HCT116 (cell line): ENCODE data around the gene CD82. TPM values are rescaled to one million over a fixed set of nuclear protein-coding genes. Genes with fewer than 3 reads are reported as not detected.

Experiments
- ATAC-seq: fragments of 200-7000 bp; cut with Tn5 transposase; 2 replicates; pipeline ENCODE4 v1.9.1; 2020; ENCODE audit warnings: mild to moderate bottlenecking, moderate library complexity
- BruUV-seq: library from RNA; stranded (reverse); fragments of 400-500 nt; replicated peaks from 2 replicates; lab custom pipeline; 2021; lab: Mats Ljungman, UMichigan
- CTCF ChIA-PET: fragments of 300-600 bp; sonication (Branson Sonifier 250); formaldehyde crosslinking; loops from one replicate; lab custom pipeline; 2021; ENCODE audit warnings: antibody characterized with exemption; lab: Charles Lee
- POLR2A ChIA-PET: fragments of 300-600, 350-600 bp; sonication (Branson Sonifier 250); formaldehyde crosslinking; loops from one replicate; lab custom pipeline; 2021; ENCODE audit warnings: antibody characterized with exemption; lab: Charles Lee
- RAD21 ChIA-PET, 2 experiments: fragments of 300-600 bp; sonication (Branson Sonifier 250); formaldehyde crosslinking; loops; one replicate each; lab custom pipeline; 2023; ENCODE audit warnings: low total read pairs in 2 of 2; ENCODE audit not compliant: uncharacterized antibody in 2 of 2, unreplicated experiment in 2 of 2, low non-redundant PET in 1 of 2; lab: Charles Lee
- DNase-seq: peaks from one replicate; pipeline ENCODE4 v3.0.0-alpha.2; 2010; ENCODE audit warnings: low read depth, low spot score
- H2AFZ ChIP-seq: fragments of 200-600 bp; shearing (Covaris generic), sonication (generic); 2 replicates; pipeline ENCODE4 v1.6.1; 2017; ENCODE audit warnings: low read depth, mixed run types, mixed read lengths, antibody characterized with exemption, low read length; ENCODE audit not compliant: poor library complexity, severe bottlenecking
- H3K27ac ChIP-seq: 2 replicates; pipeline ENCODE4 v1.5.1; 2012; ENCODE audit warnings: low read depth, low read length
- H3K27me3 ChIP-seq: fragments of 200-600 bp; sonication (generic); 2 replicates; pipeline ENCODE4 v1.6.1; 2016; ENCODE audit warnings: mixed run types, low read length, mixed read lengths; ENCODE audit not compliant: insufficient read depth
- H3K36me3 ChIP-seq, 2 experiments: fragments of 200-500 bp in 1 of 2; fragments of 200-600 bp in 1 of 2; sonication (Bioruptor generic) in 1 of 2; sonication (generic) in 1 of 2; 2 replicates each; pipeline versions ENCODE4 v1.5.1 to v1.6.1; 2014 to 2016; ENCODE audit warnings: low read length in 2 of 2, inconsistent platforms in 1 of 2, mixed read lengths in 1 of 2, mixed run types in 1 of 2; ENCODE audit not compliant: insufficient read depth in 2 of 2, control insufficient read depth in 1 of 2
- H3K4me1 ChIP-seq, 2 experiments: fragments of 200-600 bp in 1 of 2; sonication (generic) in 1 of 2; 2 replicates each; pipeline versions ENCODE4 v1.5.1 to v1.6.1; 2012 to 2017; ENCODE audit warnings: low read length in 2 of 2, inconsistent platforms in 1 of 2, mild to moderate bottlenecking in 1 of 2, mixed read lengths in 1 of 2, mixed run types in 1 of 2, moderate library complexity in 1 of 2; ENCODE audit not compliant: insufficient read depth in 2 of 2, control insufficient read depth in 1 of 2
- H3K4me2 ChIP-seq: fragments of 200-600 bp; sonication (generic); 2 replicates; pipeline ENCODE4 v1.6.1; 2017; ENCODE audit warnings: mixed run types, low read length, mixed read lengths
- H3K4me3 ChIP-seq, 2 experiments: fragments of 200-600 bp in 1 of 2; sonication (generic) in 1 of 2; replicated peaks in 1 of 2; 2 replicates each; pipeline ENCODE4 v1.5.1; 2011 to 2016; ENCODE audit warnings: low read length in 2 of 2, control low read depth in 1 of 2, low read depth in 1 of 2, mild to moderate bottlenecking in 1 of 2, mixed read lengths in 1 of 2, mixed run types in 1 of 2
- H3K79me2 ChIP-seq: fragments of 200-600 bp; sonication (generic); 2 replicates; pipeline ENCODE4 v1.6.1; 2017; ENCODE audit warnings: mild to moderate bottlenecking, mixed run types, low read length, moderate library complexity, mixed read lengths; ENCODE audit not compliant: insufficient read depth
- H3K9ac ChIP-seq: fragments of 200-600 bp; sonication (generic); 2 replicates; pipeline ENCODE4 v1.6.1; 2016; ENCODE audit warnings: low read length, mixed read lengths
- H3K9me2 ChIP-seq: fragments of 200-600 bp; sonication (generic), shearing (Covaris generic); 2 replicates; pipeline ENCODE4 v1.6.1; 2017; ENCODE audit warnings: mixed run types, mild to moderate bottlenecking, moderate library complexity; ENCODE audit not compliant: insufficient read depth
- H3K9me3 ChIP-seq, 2 experiments: fragments of 200-500 bp in 1 of 2; fragments of 200-600 bp in 1 of 2; sonication (Bioruptor generic) in 1 of 2; sonication (generic) in 1 of 2; 2 replicates each; pipeline ENCODE4 v1.6.1; 2014 to 2017; ENCODE audit warnings: low read length in 2 of 2, mixed read lengths in 2 of 2, inconsistent platforms in 1 of 2, low read depth in 1 of 2, mild to moderate bottlenecking in 1 of 2, mixed run types in 1 of 2, moderate library complexity in 1 of 2; ENCODE audit not compliant: control insufficient read depth in 1 of 2, insufficient read depth in 1 of 2
- H4K20me1 ChIP-seq: fragments of 200-600 bp; sonication (generic), shearing (Covaris generic); 2 replicates; pipeline ENCODE4 v1.6.1; 2017; ENCODE audit warnings: mixed run types, mild to moderate bottlenecking, moderate library complexity; ENCODE audit not compliant: insufficient read depth
- CBX3 ChIP-seq: IDR thresholded peaks from 2 replicates; pipeline ENCODE4 v1.6.1; 2012; ENCODE audit warnings: low read depth
- CEBPB ChIP-seq: IDR thresholded peaks from 2 replicates; pipeline ENCODE4 v1.6.1; 2012; ENCODE audit warnings: low read depth
- CTCF ChIP-seq, 3 experiments: fragments of 200-600 bp in 1 of 3; sonication (generic) in 1 of 3; IDR thresholded peaks in 2 of 3; conservative IDR thresholded peaks in 1 of 3; 2 replicates each; pipeline ENCODE4 v1.5.1; 2012 to 2017; ENCODE audit warnings: low read depth in 2 of 3, low read length in 2 of 3, antibody characterized with exemption in 1 of 3, borderline replicate concordance in 1 of 3, control low read depth in 1 of 3, mild to moderate bottlenecking in 1 of 3, mixed read lengths in 1 of 3, mixed run types in 1 of 3, moderate library complexity in 1 of 3; ENCODE audit not compliant: insufficient read depth in 1 of 3
- EGR1 ChIP-seq: IDR thresholded peaks from 2 replicates; pipeline ENCODE4 v1.6.1; 2012; ENCODE audit warnings: low read depth
- RAD21 ChIP-seq: IDR thresholded peaks from 2 replicates; pipeline ENCODE4 v1.6.1; 2012; ENCODE audit warnings: low read depth, mild to moderate bottlenecking
- SIN3A ChIP-seq: IDR thresholded peaks from 2 replicates; pipeline ENCODE4 v1.6.1; 2012; ENCODE audit warnings: low read depth
- YY1 ChIP-seq: IDR thresholded peaks from 2 replicates; pipeline ENCODE4 v1.6.1; 2011; ENCODE audit warnings: low read length, low read depth, moderate library complexity, mild to moderate bottlenecking; ENCODE audit not compliant: insufficient replicate concordance; ENCODE audit errors: extremely low read depth
- ZBTB33 ChIP-seq: IDR thresholded peaks from 2 replicates; pipeline ENCODE4 v1.6.1; 2011; ENCODE audit warnings: mild to moderate bottlenecking, low read length, moderate library complexity; ENCODE audit not compliant: insufficient replicate concordance; ENCODE audit errors: extremely low read depth
- intact Hi-C: fragments of 100-400 bp; cut with micrococcal nuclease; formaldehyde crosslinking; loops from 2 replicates; pipeline ENCODE4 v1.10.0; 2022
- total RNA-seq: library from RNA; stranded (reverse); gene quantifications from one replicate; pipeline ENCODE4 v1.2.1, GENCODE V29; 2021; ENCODE audit not compliant: unreplicated experiment

CD82 gene
- total RNA-seq, 1 experiment from 2014 or later = 16.7 TPM

DNA sequence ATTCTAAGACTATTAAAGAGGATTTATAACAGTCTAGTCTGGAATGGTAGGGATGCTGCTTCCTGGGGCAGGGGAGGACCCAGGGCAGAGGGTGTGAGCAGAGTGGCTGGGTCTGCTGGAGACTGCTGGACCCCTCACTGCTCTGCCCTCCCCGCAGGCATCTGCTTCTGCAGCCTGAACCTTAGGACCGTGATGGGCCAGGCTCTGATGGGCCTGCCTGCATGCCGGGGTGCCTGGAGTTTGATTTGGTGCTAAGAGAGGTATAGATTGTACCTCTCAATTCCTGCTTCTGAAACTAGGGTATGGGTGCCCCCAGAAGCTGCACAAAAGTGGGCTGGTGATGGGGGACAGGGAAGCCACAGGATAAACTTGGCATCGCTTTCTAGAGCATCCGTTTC is 54.9 kb downstream of the CD82 start (continued):
- no peak for TF ChIP-seq EGR1
- no peak for TF ChIP-seq CBX3
- no peak for TF ChIP-seq SIN3A
- no peak for TF ChIP-seq ZBTB33

GRCh38 chr11:44621140-44621681 is 55.7 kb downstream of the CD82 start:
- peak; percentile 41 for DNase-seq
- RAD21 ChIA-PET = interaction anchor here (0.8 to 1.2 kb wide), 2 partner anchors 154 to 290 kb away, joined by 3 read pairs; no protein-coding TSS in a partner anchor
- POLR2A ChIA-PET = interaction anchor here (1.5 kb wide), 1 partner anchor 290 kb away, joined by 4 read pairs; no protein-coding TSS in a partner anchor

More at GRCh38 chr11:44621140-44621681, 55.7 kb downstream of the CD82 start:
- intact Hi-C loops = loop anchor here (1.0 to 5.0 kb wide), 4 partner anchors 156 to 484 kb away; no protein-coding TSS in a partner anchor
- no peaks in the 10 kb centered on the region for H4K20me1 ChIP-seq
- peak overlapping the region; percentile 34; the same call in 1 of the 2 replicates for H3K9ac ChIP-seq
- H2AFZ ChIP-seq = no peak overlapping the region
- H3K9me2 ChIP-seq = no peaks in the 10 kb centered on the region
- H3K4me2 ChIP-seq = peak overlapping the region; percentile 66
- H3K27me3 ChIP-seq = no peaks in the 10 kb centered on the region
- no peaks in the 10 kb centered on the region for H3K36me3 ChIP-seq
- BruUV-seq = no TSS peak
- no peaks in the 10 kb centered on the region for H3K79me2 ChIP-seq
- ATAC-seq = peak; percentile 89
- peak; percentile 93 to 98 (median 96) for TF ChIP-seq CTCF (IDR thresholded peaks at IDR 0.05 in 2 of 3, conservative IDR thresholded peaks at IDR 0.05 in 1 of 3; ENCODE audit: borderline replicate concordance in 1 of 3, insufficient read depth in 1 of 3, low read depth in 2 of 3, low read length in 2 of 3)
- peak; percentile 99 for TF ChIP-seq RAD21
- no peak for TF ChIP-seq CEBPB
- TF ChIP-seq SIN3A = no peak
- peak; percentile 11 for TF ChIP-seq YY1
- CTCF ChIA-PET = interaction anchor here (0.8 to 3.8 kb wide), 14 partner anchors 9 to 484 kb away, joined by 3 to 39 read pairs (median 4); no protein-coding TSS in a partner anchor
- peak overlapping the region; percentile 16 to 27; a peak in 2 of 4 replicates for H3K4me3 ChIP-seq
- no peaks in the 10 kb centered on the region for H3K9me3 ChIP-seq
- no peak overlapping the region for H3K27ac ChIP-seq
- H3K4me1 ChIP-seq = peaks cover 0 to 11% of the 10 kb centered on the region in 2 experiments; a peak in 2 of 4 replicates
